SK-N-SH (cell line): Measurements from ENCODE around the gene C6. TPM values are rescaled to one million over a fixed set of nuclear protein-coding genes. Genes with fewer than 3 reads are reported as not detected.

Experiments used
- CTCF ChIA-PET: fragments of 300-600, 350-600 bp; formaldehyde crosslinking; extraction: SDS; loops from one replicate; lab custom pipeline; 2021; lab: Yijun Ruan, JAX
- POLR2A ChIA-PET: fragments of 350-600 bp; sonication (Branson Sonifier 250); formaldehyde crosslinking; extraction: SDS; loops from one replicate; lab custom pipeline; 2020; ENCODE audit warnings: antibody characterized with exemption, inconsistent platforms; lab: Yijun Ruan, JAX
- DNase-seq: peaks from one replicate; pipeline ENCODE4 v3.0.0; 2012
- H2AFZ ChIP-seq: fragments of 200-600 bp; sonication (generic); 2 replicates; pipeline ENCODE4 v1.8.1; 2016; ENCODE audit warnings: antibody characterized with exemption, mild to moderate bottlenecking, low read depth
- H3F3A ChIP-seq: fragments of 200-600 bp; sonication (generic); replicated peaks from 2 replicates; pipeline ENCODE3; 2016; ENCODE audit warnings: antibody characterized with exemption, mild to moderate bottlenecking; ENCODE audit not compliant: insufficient read depth
- H3K27ac ChIP-seq, 2 experiments: fragments of 200-500 bp in 1 of 2; fragments of 200-600 bp in 1 of 2; sonication (Bioruptor generic) in 1 of 2; sonication (generic), shearing (Covaris generic) in 1 of 2; 2 replicates each; pipeline versions ENCODE4 v1.5.1 to v1.6.1; 2014 to 2016; ENCODE audit warnings: low read depth in 2 of 2, inconsistent platforms in 1 of 2, low read length in 1 of 2, mild to moderate bottlenecking in 1 of 2, mixed read lengths in 1 of 2
- H3K27me3 ChIP-seq: fragments of 200-600 bp; sonication (generic), shearing (Covaris generic); 2 replicates; pipeline ENCODE4 v1.6.1; 2016; ENCODE audit warnings: mixed run types; ENCODE audit not compliant: insufficient read depth
- H3K36me3 ChIP-seq, 2 experiments: fragments of 200-500 bp in 1 of 2; fragments of 200-600 bp in 1 of 2; sonication (Bioruptor generic) in 1 of 2; sonication (generic) in 1 of 2; replicated peaks in 1 of 2; 2 replicates each; pipeline versions ENCODE3 to v1.5.1; 2014 to 2016; ENCODE audit warnings: low read length in 1 of 2, mild to moderate bottlenecking in 1 of 2; ENCODE audit not compliant: insufficient read depth in 2 of 2, control insufficient read depth in 1 of 2
- H3K4me1 ChIP-seq, 2 experiments: fragments of 200-500 bp in 1 of 2; fragments of 200-600 bp in 1 of 2; sonication (Bioruptor generic) in 1 of 2; sonication (generic), shearing (Covaris generic) in 1 of 2; 2 replicates each; pipeline versions ENCODE4 v1.5.1 to v1.6.1; 2014 to 2016; ENCODE audit warnings: low read depth in 1 of 2, low read length in 1 of 2, mixed run types in 1 of 2; ENCODE audit not compliant: insufficient read depth in 2 of 2, control insufficient read depth in 1 of 2
- H3K4me2 ChIP-seq: fragments of 200-600 bp; sonication (generic), shearing (Covaris generic); 2 replicates; pipeline ENCODE4 v1.6.1; 2017; ENCODE audit warnings: mixed run types
- H3K4me3 ChIP-seq, 2 experiments: fragments of 200-500 bp in 1 of 2; fragments of 200-600 bp in 1 of 2; sonication (Bioruptor generic) in 1 of 2; sonication (generic), shearing (Covaris generic) in 1 of 2; 2 replicates each; pipeline versions ENCODE4 v1.5.1 to v1.8.1; 2014 to 2016; ENCODE audit warnings: low read depth in 2 of 2, inconsistent platforms in 1 of 2, low read length in 1 of 2, mild to moderate bottlenecking in 1 of 2, mixed read lengths in 1 of 2, moderate library complexity in 1 of 2
- H3K79me2 ChIP-seq: fragments of 200-600 bp; sonication (generic); 2 replicates; pipeline ENCODE4 v1.8.1; 2017; ENCODE audit warnings: mild to moderate bottlenecking; ENCODE audit not compliant: insufficient read depth
- H3K9ac ChIP-seq: fragments of 200-600 bp; sonication (generic); 2 replicates; pipeline ENCODE4 v1.6.1; 2017; ENCODE audit warnings: mixed run types
- H3K9me2 ChIP-seq: fragments of 200-600 bp; sonication (generic); 2 replicates; pipeline ENCODE4 v1.6.1; 2017; ENCODE audit warnings: mixed run types
- H3K9me3 ChIP-seq: fragments of 200-600 bp; sonication (generic); 2 replicates; pipeline ENCODE4 v1.6.1; 2017; ENCODE audit warnings: mixed run types, mild to moderate bottlenecking, moderate library complexity
- H4K20me1 ChIP-seq: fragments of 200-600 bp; sonication (generic); 2 replicates; pipeline ENCODE4 v1.6.1; 2017; ENCODE audit warnings: mild to moderate bottlenecking, mixed run types; ENCODE audit not compliant: insufficient read depth
- CHD2 ChIP-seq: fragments of 150-350 bp; IDR thresholded peaks from 2 replicates; pipeline ENCODE4 v1.6.1; 2018; ENCODE audit warnings: low read length; ENCODE audit not compliant: partially characterized antibody
- ELF1 ChIP-seq: IDR thresholded peaks from 2 replicates; pipeline ENCODE4 v1.4.0; 2012
- EP300 ChIP-seq, 2 experiments: IDR thresholded peaks; 2 replicates each; pipeline versions ENCODE4 v1.4.0 to v1.6.1; 2012; ENCODE audit warnings: borderline replicate concordance in 1 of 2, low read depth in 1 of 2, low read length in 1 of 2
- FOSL2 ChIP-seq: IDR thresholded peaks from 2 replicates; pipeline ENCODE4 v1.4.0; 2012; ENCODE audit warnings: low read depth, mild to moderate bottlenecking, moderate library complexity, borderline replicate concordance
- FOXM1 ChIP-seq: IDR thresholded peaks from 2 replicates; pipeline ENCODE4 v1.4.0; 2012; ENCODE audit warnings: low read depth, mild to moderate bottlenecking
- IRF3 ChIP-seq: fragments of 150-350 bp; IDR thresholded peaks from 2 replicates; pipeline ENCODE4 v1.6.1; 2016; ENCODE audit warnings: mild to moderate bottlenecking, low read depth, low read length
- MAX ChIP-seq: IDR thresholded peaks from 2 replicates; pipeline ENCODE4 v1.4.0; 2012; ENCODE audit warnings: low read depth
- MEF2A ChIP-seq: IDR thresholded peaks from 2 replicates; pipeline ENCODE4 v1.4.0; 2012; ENCODE audit warnings: low read depth, borderline replicate concordance
- NFIC ChIP-seq: IDR thresholded peaks from 2 replicates; pipeline ENCODE4 v1.4.0; 2012; ENCODE audit warnings: borderline replicate concordance
- NRF1 ChIP-seq: IDR thresholded peaks from 2 replicates; pipeline ENCODE4 v1.6.1; 2012; ENCODE audit warnings: low read depth, mild to moderate bottlenecking, low read length
- RAD21 ChIP-seq: IDR thresholded peaks from 2 replicates; pipeline ENCODE4 v1.6.1; 2012; ENCODE audit warnings: mild to moderate bottlenecking, low read length
- REST ChIP-seq: IDR thresholded peaks from 2 replicates; pipeline ENCODE4 v1.6.1; 2012; ENCODE audit warnings: mild to moderate bottlenecking, low read depth, low read length, moderate library complexity
- SIN3A ChIP-seq: IDR thresholded peaks from 2 replicates; pipeline ENCODE4 v1.6.1; 2012; ENCODE audit warnings: low read depth, mild to moderate bottlenecking, low read length, moderate library complexity, borderline replicate concordance
- TAF1 ChIP-seq: IDR thresholded peaks from 2 replicates; pipeline ENCODE4 v1.6.1; 2012; ENCODE audit warnings: low read depth, mild to moderate bottlenecking, low read length, moderate library complexity, borderline replicate concordance
- TCF12 ChIP-seq: IDR thresholded peaks from 2 replicates; pipeline ENCODE4 v1.4.0; 2012
- USF2 ChIP-seq: fragments of 150-350 bp; IDR thresholded peaks from 2 replicates; pipeline ENCODE4 v1.6.1; 2017; ENCODE audit warnings: antibody characterized with exemption, low read length, low read depth, borderline replicate concordance
- YY1 ChIP-seq: IDR thresholded peaks from 2 replicates; pipeline ENCODE4 v1.4.0; 2012; ENCODE audit warnings: low read depth, mild to moderate bottlenecking
- ZBTB33 ChIP-seq: IDR thresholded peaks from 2 replicates; pipeline ENCODE4 v1.4.0; 2012; ENCODE audit warnings: low read depth, borderline replicate concordance
- polyA plus RNA-seq, 3 experiments: library from polyadenylated mRNA; depleted of rRNA; stranded (reverse); fragments of >200 nt; gene quantifications; 2 replicates each; pipeline ENCODE4 v1.2.3, GENCODE V29; 2012

C6 gene
- polyA plus RNA-seq, 1 of the 3 experiments (the other 2 are of a cell fraction), result 0.08 TPM

- no peaks in the 10 kb centered on the region for H4K20me1 ChIP-seq
- DNase-seq, result no peak
- H2AFZ ChIP-seq, result no peak overlapping the region
- no peak overlapping the region for H3K9ac ChIP-seq
- TF ChIP-seq FOXM1 (no peak), TAF1 (no peak), REST (no peak), CHD2 (no peak), MAX (no peak), ZBTB33 (no peak), USF2 (no peak), ELF1 (no peak), MEF2A (no peak), NFIC (no peak), YY1 (no peak), SIN3A (no peak), FOSL2 (no peak), TCF12 (no peak), RAD21 (no peak), IRF3 (no peak), EP300 (IDR thresholded peaks at IDR 0.05; ENCODE audit: borderline replicate concordance in 1 of 2, low read depth in 1 of 2, low read length in 1 of 2) (no peak), NRF1 (no peak)
- POLR2A ChIA-PET, result no interaction called here
- no peak overlapping the region for H3K27ac ChIP-seq
- no peaks in the 10 kb centered on the region for H3K9me2 ChIP-seq
- no peaks in the 10 kb centered on the region for H3F3A ChIP-seq
- no peak overlapping the region for H3K4me2 ChIP-seq
- CTCF ChIA-PET, result no interaction called here
- no peaks in the 10 kb centered on the region for H3K36me3 ChIP-seq
- H3K79me2 ChIP-seq, result no peaks in the 10 kb centered on the region
- H3K27me3 ChIP-seq, result no peaks in the 10 kb centered on the region
- no peaks in the 10 kb centered on the region for H3K4me1 ChIP-seq
- no peak overlapping the region for H3K4me3 ChIP-seq
- no peaks in the 10 kb centered on the region for H3K9me3 ChIP-seq
Observed at GRCh38 chr5:41234475-41234874, 21.1 kb upstream of the C6 start.
